ENCODE measurements around the gene CCDC13. TPM values are rescaled to one million over a fixed set of nuclear protein-coding genes. Genes with fewer than 3 reads are reported as not detected.

CCDC13 gene
- total RNA-seq, 1 experiment from 2014 or later, result 0.48 TPM

- Histone ChIP-seq H3K4me3 (ENCODE audit: insufficient read depth, low read depth, low read length) (peak overlapping the region; percentile 69), H3K27me3 (ENCODE audit: control insufficient read depth, insufficient read depth, low read length) (peaks cover 11% of the 10 kb centered on the region), H3K36me3 (replicated peaks; ENCODE audit: control insufficient read depth, insufficient read depth, low read length) (no peaks in the 10 kb centered on the region)
- peak; percentile 49 for DNase-seq
Observed at GRCh38 chr3:42803414-42804105, 30.5 kb upstream of the CCDC13 start.

GRCh38 chr3:42802876-42803413, 29.9 kb upstream of the CCDC13 start:
- no peaks in the 10 kb centered on the region for H3K36me3 ChIP-seq (replicated peaks; ENCODE audit: control insufficient read depth, insufficient read depth, low read length)

GRCh38 chr3:42801784-42802183, 28.7 kb upstream of the CCDC13 start:
- Histone ChIP-seq H3K36me3 (replicated peaks; ENCODE audit: control insufficient read depth, insufficient read depth, low read length) (no peaks in the 10 kb centered on the region), H3K27me3 (ENCODE audit: control insufficient read depth, insufficient read depth, low read length) (peaks cover 11% of the 10 kb centered on the region), H3K4me3 (ENCODE audit: insufficient read depth, low read depth, low read length) (no peak overlapping the region)
- DNase-seq, result no peak

More at GRCh38 chr3:42802876-42803413, 29.9 kb upstream of the CCDC13 start:
- Histone ChIP-seq H3K4me3 (ENCODE audit: insufficient read depth, low read depth, low read length) (peak overlapping the region; percentile 69), H3K27me3 (ENCODE audit: control insufficient read depth, insufficient read depth, low read length) (peaks cover 11% of the 10 kb centered on the region)
- DNase-seq, result no peak

GRCh38 chr3:42801048-42801620, 28.1 kb upstream of the CCDC13 start:
- Histone ChIP-seq H3K4me3 (ENCODE audit: insufficient read depth, low read depth, low read length) (no peak overlapping the region), H3K36me3 (replicated peaks; ENCODE audit: control insufficient read depth, insufficient read depth, low read length) (no peaks in the 10 kb centered on the region), H3K27me3 (ENCODE audit: control insufficient read depth, insufficient read depth, low read length) (peaks cover 11% of the 10 kb centered on the region)
- no peak for DNase-seq

- DNase-seq, result no peak
- H3K4me3 ChIP-seq (ENCODE audit: insufficient read depth, low read depth, low read length), result no peak overlapping the region
- no peaks in the 10 kb centered on the region; the same call in 1 of the 2 replicates for H3K36me3 ChIP-seq (replicated peaks; ENCODE audit: control insufficient read depth, insufficient read depth, low read length)
- H3K27me3 ChIP-seq (ENCODE audit: control insufficient read depth, insufficient read depth, low read length), result peaks cover 6% of the 10 kb centered on the region
Observed at GRCh38 chr3:42800251-42800650, 27.2 kb upstream of the CCDC13 start.

GRCh38 chr3:42799376-42799775, 26.3 kb upstream of the CCDC13 start:
- DNase-seq, result no peak
- Histone ChIP-seq H3K36me3 (replicated peaks; ENCODE audit: control insufficient read depth, insufficient read depth, low read length) (no peaks in the 10 kb centered on the region; the same call in 1 of the 2 replicates), H3K4me3 (ENCODE audit: insufficient read depth, low read depth, low read length) (no peak overlapping the region), H3K27me3 (ENCODE audit: control insufficient read depth, insufficient read depth, low read length) (no peaks in the 10 kb centered on the region)

- peak; percentile 31 for DNase-seq
- no peak overlapping the region for H3K4me3 ChIP-seq (ENCODE audit: insufficient read depth, low read depth, low read length)
Observed at GRCh38 chr3:42796332-42796885, 23.4 kb upstream of the CCDC13 start.

GRCh38 chr3:42795621-42796181, 22.6 kb upstream of the CCDC13 start:
- Histone ChIP-seq H3K4me3 (ENCODE audit: insufficient read depth, low read depth, low read length) (no peak overlapping the region), H3K27me3 (ENCODE audit: control insufficient read depth, insufficient read depth, low read length) (no peaks in the 10 kb centered on the region), H3K36me3 (replicated peaks; ENCODE audit: control insufficient read depth, insufficient read depth, low read length) (peaks cover 4% of the 10 kb centered on the region)
- DNase-seq, result peak; percentile 19

More at GRCh38 chr3:42796332-42796885, 23.4 kb upstream of the CCDC13 start:
- peaks cover 4% of the 10 kb centered on the region for H3K36me3 ChIP-seq (replicated peaks; ENCODE audit: control insufficient read depth, insufficient read depth, low read length)
- H3K27me3 ChIP-seq (ENCODE audit: control insufficient read depth, insufficient read depth, low read length), result no peaks in the 10 kb centered on the region

- Histone ChIP-seq H3K4me3 (ENCODE audit: insufficient read depth, low read depth, low read length) (no peak overlapping the region), H3K27me3 (ENCODE audit: control insufficient read depth, insufficient read depth, low read length) (no peaks in the 10 kb centered on the region), H3K36me3 (replicated peaks; ENCODE audit: control insufficient read depth, insufficient read depth, low read length) (peaks cover 5% of the 10 kb centered on the region)
- DNase-seq, result no peak
Observed at GRCh38 chr3:42790714-42791229, 17.7 kb upstream of the CCDC13 start.

GRCh38 chr3:42786631-42787030, 13.6 kb upstream of the CCDC13 start:
- Histone ChIP-seq H3K36me3 (replicated peaks; ENCODE audit: control insufficient read depth, insufficient read depth, low read length) (peaks cover 3% of the 10 kb centered on the region), H3K27me3 (ENCODE audit: control insufficient read depth, insufficient read depth, low read length) (no peaks in the 10 kb centered on the region), H3K4me3 (ENCODE audit: insufficient read depth, low read depth, low read length) (no peak overlapping the region)
- no peak for DNase-seq

GRCh38 chr3:42786212-42786611, 13.2 kb upstream of the CCDC13 start:
- Histone ChIP-seq H3K36me3 (replicated peaks; ENCODE audit: control insufficient read depth, insufficient read depth, low read length) (peaks cover 3% of the 10 kb centered on the region), H3K27me3 (ENCODE audit: control insufficient read depth, insufficient read depth, low read length) (no peaks in the 10 kb centered on the region)
- no peak for DNase-seq

GRCh38 chr3:42780892-42781700, 8.0 kb upstream of the CCDC13 start:
- Histone ChIP-seq H3K27me3 (ENCODE audit: control insufficient read depth, insufficient read depth, low read length) (no peaks in the 10 kb centered on the region), H3K36me3 (replicated peaks; ENCODE audit: control insufficient read depth, insufficient read depth, low read length) (peaks cover 3% of the 10 kb centered on the region), H3K4me3 (ENCODE audit: insufficient read depth, low read depth, low read length) (no peak overlapping the region)
- peak; percentile 76 for DNase-seq

More at GRCh38 chr3:42786212-42786611, 13.2 kb upstream of the CCDC13 start:
- no peak overlapping the region for H3K4me3 ChIP-seq (ENCODE audit: insufficient read depth, low read depth, low read length)

GRCh38 chr3:42780398-42780797, 7.3 kb upstream of the CCDC13 start:
- no peak for DNase-seq
- Histone ChIP-seq H3K27me3 (ENCODE audit: control insufficient read depth, insufficient read depth, low read length) (no peaks in the 10 kb centered on the region), H3K4me3 (ENCODE audit: insufficient read depth, low read depth, low read length) (no peak overlapping the region), H3K36me3 (replicated peaks; ENCODE audit: control insufficient read depth, insufficient read depth, low read length) (peaks cover 2% of the 10 kb centered on the region; the same call in 1 of the 2 replicates)

- DNase-seq, result no peak
- H3K27me3 ChIP-seq (ENCODE audit: control insufficient read depth, insufficient read depth, low read length), result no peaks in the 10 kb centered on the region
- no peaks in the 10 kb centered on the region for H3K36me3 ChIP-seq (replicated peaks; ENCODE audit: control insufficient read depth, insufficient read depth, low read length)
- H3K4me3 ChIP-seq (ENCODE audit: insufficient read depth, low read depth, low read length), result no peak overlapping the region
Observed at GRCh38 chr3:42778644-42779043, 5.6 kb upstream of the CCDC13 start.

All from H7 (cell line).